H1 (cell line): ENCODE results near the gene AGPAT2. TPM values are rescaled to one million over a fixed set of nuclear protein-coding genes. Genes with fewer than 3 reads are reported as not detected.

ENCODE experiments used
- CTCF ChIA-PET: fragments of 300-600 bp; sonication (Branson Sonifier 250); formaldehyde crosslinking; loops from one replicate; lab custom pipeline; 2021; ENCODE audit not compliant: partially characterized antibody; lab: Charles Lee
- POLR2A ChIA-PET: fragments of 300-600 bp; sonication (Branson Sonifier 250); formaldehyde crosslinking; loops from one replicate; lab custom pipeline; 2021; ENCODE audit warnings: inconsistent platforms; ENCODE audit not compliant: partially characterized antibody; lab: Charles Lee
- DNase-seq, 2 experiments: peaks; one replicate each; pipeline versions ENCODE4 v3.0.0 to v3.0.0-alpha.2; 2010 to 2022; ENCODE audit warnings: low spot score in 2 of 2, low read depth in 1 of 2, mixed read lengths in 1 of 2
- FAIRE-seq: peaks from 2 replicates; lab custom pipeline; 2011; peaks lifted over from hg19 to GRCh38; lab: Jason Lieb, UNC
- H2AFZ ChIP-seq: 2 replicates; pipeline ENCODE4 v1.8.1; 2012; ENCODE audit warnings: low read length, inconsistent platforms
- H2AK5ac ChIP-seq: 2 replicates; pipeline ENCODE4 v1.6.1; 2013; ENCODE audit warnings: low read depth, low read length
- H2BK120ac ChIP-seq: replicated peaks from 2 replicates; pipeline ENCODE3; 2013; ENCODE audit warnings: low read depth, low read length, inconsistent platforms
- H2BK12ac ChIP-seq: 2 replicates; pipeline ENCODE4 v1.6.1; 2013; ENCODE audit warnings: low read depth, low read length
- H2BK15ac ChIP-seq: 2 replicates; pipeline ENCODE4 v1.6.1; 2013; ENCODE audit warnings: low read length
- H2BK20ac ChIP-seq: 2 replicates; pipeline ENCODE4 v1.6.1; 2013; ENCODE audit warnings: low read length
- H2BK5ac ChIP-seq: 2 replicates; pipeline ENCODE4 v1.6.1; 2013; ENCODE audit warnings: low read depth, low read length
- H3K14ac ChIP-seq: 2 replicates; pipeline ENCODE4 v1.6.1; 2013; ENCODE audit warnings: inconsistent platforms; ENCODE audit not compliant: insufficient read length
- H3K18ac ChIP-seq: 2 replicates; pipeline ENCODE4 v1.6.1; 2013; ENCODE audit warnings: low read length; ENCODE audit errors: extremely low read depth
- H3K23ac ChIP-seq: 2 replicates; pipeline ENCODE4 v1.6.1; 2013; ENCODE audit warnings: inconsistent platforms; ENCODE audit not compliant: insufficient read length
- H3K23me2 ChIP-seq: 2 replicates; pipeline ENCODE4 v1.6.1; 2013; ENCODE audit warnings: low read depth, low read length
- H3K27ac ChIP-seq: 2 replicates; pipeline ENCODE4 v1.6.1; 2011; ENCODE audit warnings: low read depth, low read length, inconsistent platforms
- H3K27me3 ChIP-seq, 4 experiments: replicated peaks in 1 of 4; 1 replicate in 1 of 4; 2 replicates in 3 of 4; pipeline versions ENCODE4 v1.6.1 to v1.8.1; 2011 to 2013; ENCODE audit warnings: low read length in 3 of 4, mild to moderate bottlenecking in 3 of 4, inconsistent platforms in 2 of 4, mixed read lengths in 2 of 4, moderate library complexity in 1 of 4; ENCODE audit not compliant: control insufficient read depth in 3 of 4, insufficient read depth in 3 of 4; ENCODE audit errors: extremely low read depth in 1 of 4
- H3K36me3 ChIP-seq, 4 experiments: 2 replicates each; pipeline versions ENCODE4 v1.6.1 to v1.8.1; 2011 to 2013; ENCODE audit warnings: mild to moderate bottlenecking in 4 of 4, low read length in 3 of 4, moderate library complexity in 2 of 4, control low read depth in 1 of 4, inconsistent platforms in 1 of 4; ENCODE audit not compliant: insufficient read depth in 4 of 4, control insufficient read depth in 2 of 4
- H3K4ac ChIP-seq: replicated peaks from 2 replicates; pipeline ENCODE3; 2013; ENCODE audit warnings: low read length, low read depth, mixed read lengths, inconsistent platforms; ENCODE audit not compliant: insufficient read length
- H3K4me1 ChIP-seq, 4 experiments: replicated peaks in 1 of 4; 1 replicate in 1 of 4; 2 replicates in 3 of 4; pipeline versions ENCODE4 v1.6.1 to v1.8.1; 2011 to 2013; ENCODE audit warnings: low read length in 3 of 4, inconsistent platforms in 2 of 4, mixed read lengths in 1 of 4; ENCODE audit not compliant: insufficient read depth in 4 of 4, control insufficient read depth in 3 of 4
- H3K4me2 ChIP-seq, 2 experiments: 2 replicates each; pipeline versions ENCODE4 v1.6.1 to v1.8.1; 2011 to 2013; ENCODE audit warnings: low read depth in 2 of 2, low read length in 2 of 2, control low read depth in 1 of 2, inconsistent platforms in 1 of 2, mild to moderate bottlenecking in 1 of 2; ENCODE audit not compliant: insufficient read depth in 1 of 2
- H3K4me3 ChIP-seq, 4 experiments: fragments of 200-600, 300-600 bp in 1 of 4; sonication (generic), shearing (Covaris generic), sonication (Bioruptor Twin) in 1 of 4; 2 replicates each; pipeline versions ENCODE4 v1.5.1 to v1.8.1; 2011 to 2016; ENCODE audit warnings: low read length in 4 of 4, low read depth in 3 of 4, control low read depth in 2 of 4, inconsistent platforms in 2 of 4, mild to moderate bottlenecking in 2 of 4, mixed read lengths in 1 of 4, moderate library complexity in 1 of 4; ENCODE audit not compliant: insufficient read depth in 2 of 4; ENCODE audit errors: extremely low read depth in 1 of 4
- H3K56ac ChIP-seq: replicated peaks from 2 replicates; pipeline ENCODE3; 2013; ENCODE audit warnings: low read depth, mild to moderate bottlenecking, mixed read lengths, low read length, inconsistent platforms; ENCODE audit not compliant: insufficient read length
- H3K79me1 ChIP-seq: 2 replicates; pipeline ENCODE4 v1.6.1; 2013; ENCODE audit warnings: low read depth, low read length, control low read depth
- H3K79me2 ChIP-seq, 2 experiments: 2 replicates each; pipeline versions ENCODE4 v1.6.1 to v1.8.1; 2012 to 2013; ENCODE audit warnings: low read length in 2 of 2, mild to moderate bottlenecking in 2 of 2, inconsistent platforms in 1 of 2; ENCODE audit not compliant: insufficient read depth in 2 of 2, control insufficient read depth in 1 of 2
- H3K9ac ChIP-seq, 4 experiments: replicated peaks in 1 of 4; 1 replicate in 1 of 4; 2 replicates in 3 of 4; pipeline versions ENCODE4 v1.6.1 to v1.8.1; 2011 to 2013; ENCODE audit warnings: low read depth in 3 of 4, low read length in 3 of 4, control low read depth in 2 of 4, mild to moderate bottlenecking in 2 of 4, moderate library complexity in 2 of 4, inconsistent platforms in 1 of 4; ENCODE audit errors: extremely low read depth in 1 of 4
- H3K9me3 ChIP-seq, 2 experiments: 2 replicates each; pipeline versions ENCODE4 v1.6.1 to v1.8.1; 2012 to 2013; ENCODE audit warnings: mild to moderate bottlenecking in 2 of 2, moderate library complexity in 2 of 2, control low read depth in 1 of 2, inconsistent platforms in 1 of 2, low read depth in 1 of 2, low read length in 1 of 2, mixed read lengths in 1 of 2; ENCODE audit not compliant: insufficient read depth in 2 of 2
- H4K20me1 ChIP-seq, 2 experiments: replicated peaks in 1 of 2; 2 replicates each; pipeline versions ENCODE3 to v1.8.1; 2011 to 2013; ENCODE audit warnings: inconsistent platforms in 2 of 2, low read length in 2 of 2, mild to moderate bottlenecking in 1 of 2; ENCODE audit not compliant: insufficient read depth in 2 of 2, control insufficient read depth in 1 of 2
- H4K5ac ChIP-seq: 2 replicates; pipeline ENCODE4 v1.6.1; 2013; ENCODE audit warnings: low read length, low read depth, mixed read lengths, inconsistent platforms; ENCODE audit not compliant: insufficient read length
- H4K8ac ChIP-seq: 2 replicates; pipeline ENCODE4 v1.8.0; 2013; ENCODE audit warnings: mild to moderate bottlenecking, moderate library complexity, low read length, inconsistent platforms; ENCODE audit not compliant: insufficient read depth; ENCODE audit errors: extremely low read depth
- H4K91ac ChIP-seq: replicated peaks from 2 replicates; pipeline ENCODE3; 2013; ENCODE audit warnings: low read length, mixed read lengths, inconsistent platforms; ENCODE audit not compliant: insufficient read length
- CEBPB ChIP-seq: IDR thresholded peaks from 2 replicates; pipeline ENCODE4 v1.6.1; 2012; ENCODE audit warnings: low read depth, low read length
- FOSL1 ChIP-seq: IDR thresholded peaks from 2 replicates; pipeline ENCODE4 v1.6.1; 2011; ENCODE audit warnings: mild to moderate bottlenecking, low read depth, low read length, moderate library complexity; ENCODE audit not compliant: insufficient read depth
- GTF2F1 ChIP-seq: IDR thresholded peaks from 2 replicates; pipeline ENCODE4 v1.6.1; 2012; ENCODE audit warnings: low read depth, low read length, improper control_type of control experiment, borderline replicate concordance
- POU5F1 ChIP-seq: IDR thresholded peaks from 2 replicates; pipeline ENCODE4 v1.6.1; 2011; ENCODE audit warnings: low read depth, mild to moderate bottlenecking, low read length, moderate library complexity
- WGBS, 2 experiments: shearing (Covaris generic) in 1 of 2; methylation state at CpG; one replicate each; pipeline versions ENCODE4 v1.1.6 to v1.1.7; 2013 to 2015; ENCODE audit warnings: low lambda C conversion rate in 2 of 2, mixed read lengths in 2 of 2, inconsistent platforms in 1 of 2, low coverage in 1 of 2, missing lambda C conversion rate in 1 of 2; ENCODE audit not compliant: insufficient replicate concordance in 2 of 2, insufficient coverage in 1 of 2, insufficient read length in 1 of 2; ENCODE audit errors: extremely low coverage in 1 of 2, missing lambda C conversion rate in 1 of 2; 5-methylcytosine and 5-hydroxymethylcytosine counted together
- polyA plus RNA-seq, 7 experiments: library from polyadenylated mRNA; depleted of rRNA in 3 of 7; stranded (reverse) in 5 of 7; unstranded in 2 of 7; fragments of >200 nt in 5 of 7; fragments of 200-250 nt in 2 of 7; gene quantifications; 1 replicate in 5 of 7; 2 replicates in 1 of 7; 4 replicates in 1 of 7; pipeline versions ENCODE4 v1.2.1 to v1.2.3, GENCODE V29; 2011 to 2013; ENCODE audit warnings: missing spikeins in 2 of 7, mixed read lengths in 2 of 7
- total RNA-seq: library from RNA; stranded (reverse); fragmentation: NEBNext Ultra II Directional; extraction: Animal tissue kit (Norgen Biotek cat#: 25700); gene quantifications from 2 replicates; pipeline ENCODE4 v1.2.1, GENCODE V29; 2021

AGPAT2 gene
- total and polyA plus RNA-seq, 2 of the 8 experiments (the other 6 are each of a cell fraction or from before 2014, with no cell fraction given) = 31.6 to 37.6 TPM

DNA sequence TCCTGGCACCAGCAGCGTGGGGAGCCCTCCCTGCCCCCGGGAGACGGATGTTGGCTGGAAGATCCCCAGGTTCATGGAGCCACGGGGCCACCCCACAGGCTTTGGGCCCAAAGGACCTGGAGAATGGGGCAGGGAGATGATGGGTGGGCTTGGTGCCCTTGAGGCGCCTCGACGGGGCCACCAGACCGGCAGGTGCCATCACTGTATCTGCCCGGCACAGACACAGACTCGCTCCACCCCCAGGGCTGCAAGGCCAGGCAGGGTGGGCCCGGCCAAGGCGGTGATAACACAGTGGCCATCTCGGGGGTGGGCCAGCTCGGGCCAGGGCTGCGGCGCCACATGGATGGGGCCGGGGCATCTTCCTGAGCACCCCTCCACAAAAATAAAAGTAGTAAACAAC is 59.6 kb downstream of the AGPAT2 start:
- 94% methylated on average over 17 of the region's 17 CpGs; no CpG with 5 or more reads in 1 of the 2 experiments for WGBS, 2 experiments
- no peak overlapping the region; the same call in 1 of the 2 replicates for H2BK20ac ChIP-seq
- no peak overlapping the region for H3K4me2 ChIP-seq
- H3K4me1 ChIP-seq = peaks cover 0 to 9% (median 0%) of the 10 kb centered on the region in 4 experiments; a peak in 3 of 7 replicates
- no peak overlapping the region for H3K18ac ChIP-seq
- no peaks in the 10 kb centered on the region for H3K36me3 ChIP-seq
- H4K8ac ChIP-seq = no peak overlapping the region; the same call in 1 of the 2 replicates
- no peak overlapping the region for H3K14ac ChIP-seq
- no peak overlapping the region for H3K27ac ChIP-seq
- no peaks in the 10 kb centered on the region for H3K27me3 ChIP-seq
- no peak overlapping the region for H2AFZ ChIP-seq
- H4K5ac ChIP-seq = no peak overlapping the region
- peak in 1 of 2 experiments; percentile 43 for DNase-seq
- 0 out of 2 replicates have a peak overlapping the region, but pooled peaks have one; percentile 84 for H2BK12ac ChIP-seq
- H3K79me2 ChIP-seq = no peaks in the 10 kb centered on the region
- no peak for FAIRE-seq
- ChIA-PET POLR2A (interaction anchor here (1.1 to 1.7 kb wide), 5 partner anchors 22 to 140 kb away, joined by 3 to 7 read pairs (median 3); no protein-coding TSS in a partner anchor), CTCF (interaction anchor here (0.8 to 9.6 kb wide), 15 partner anchors 10 to 140 kb away, joined by 3 to 253 read pairs (median 5); partner anchors contain the start of gene EGFL7)
- no peaks in the 10 kb centered on the region for H3K79me1 ChIP-seq
- H3K23me2 ChIP-seq = no peaks in the 10 kb centered on the region
- H2AK5ac ChIP-seq = peak overlapping the region; percentile 41; the same call in 1 of the 2 replicates
- H2BK5ac ChIP-seq = 0 out of 2 replicates have a peak overlapping the region, but pooled peaks have one; percentile 16
- no peaks in the 10 kb centered on the region for H3K9me3 ChIP-seq
- TF ChIP-seq CEBPB = no peak
- no peak for TF ChIP-seq GTF2F1
- no peak for TF ChIP-seq POU5F1
- TF ChIP-seq FOSL1 = no peak
- H3K9ac ChIP-seq = no peak overlapping the region
- no peak overlapping the region for H3K4me3 ChIP-seq
- H2BK120ac ChIP-seq = no peak overlapping the region
- no peak overlapping the region for H3K56ac ChIP-seq
- peaks cover 0 to 9% of the 10 kb centered on the region in 2 experiments for H4K20me1 ChIP-seq
- H2BK15ac ChIP-seq = no peak overlapping the region
- H3K4ac ChIP-seq = no peak overlapping the region
- no peak overlapping the region for H3K23ac ChIP-seq
- no peak overlapping the region for H4K91ac ChIP-seq
